GM19193 (cell line): ENCODE results near the gene TSPEAR.

ENCODE experiments used
- POLR2A ChIP-seq: IDR thresholded peaks from 4 replicates; pipeline ENCODE4 v1.6.1; 2011; ENCODE audit not compliant: insufficient read depth, insufficient read length; ENCODE audit errors: extremely low read depth

TSPEAR gene

DNA sequence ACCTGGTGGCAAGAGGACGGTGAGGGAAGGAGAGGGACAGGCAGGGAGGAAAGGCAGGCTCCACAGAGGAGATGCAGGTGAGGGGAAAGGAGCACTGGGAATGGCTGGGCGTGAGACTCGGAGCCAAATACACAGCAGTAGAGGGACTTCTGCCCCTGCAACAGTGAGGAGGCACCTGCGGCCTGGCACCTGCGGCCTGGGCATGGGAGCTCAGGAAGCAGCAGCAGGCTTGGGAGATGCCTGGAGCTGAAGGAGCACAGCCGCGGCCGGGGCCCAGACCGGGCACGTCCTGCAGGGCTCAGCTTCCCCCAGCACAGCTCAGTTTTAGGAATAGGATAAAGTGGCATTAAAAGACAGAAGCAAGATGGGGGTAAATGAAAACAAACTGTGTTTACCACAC is 20.9 kb upstream of the TSPEAR start:
- no peak for TF ChIP-seq POLR2A

DNA sequence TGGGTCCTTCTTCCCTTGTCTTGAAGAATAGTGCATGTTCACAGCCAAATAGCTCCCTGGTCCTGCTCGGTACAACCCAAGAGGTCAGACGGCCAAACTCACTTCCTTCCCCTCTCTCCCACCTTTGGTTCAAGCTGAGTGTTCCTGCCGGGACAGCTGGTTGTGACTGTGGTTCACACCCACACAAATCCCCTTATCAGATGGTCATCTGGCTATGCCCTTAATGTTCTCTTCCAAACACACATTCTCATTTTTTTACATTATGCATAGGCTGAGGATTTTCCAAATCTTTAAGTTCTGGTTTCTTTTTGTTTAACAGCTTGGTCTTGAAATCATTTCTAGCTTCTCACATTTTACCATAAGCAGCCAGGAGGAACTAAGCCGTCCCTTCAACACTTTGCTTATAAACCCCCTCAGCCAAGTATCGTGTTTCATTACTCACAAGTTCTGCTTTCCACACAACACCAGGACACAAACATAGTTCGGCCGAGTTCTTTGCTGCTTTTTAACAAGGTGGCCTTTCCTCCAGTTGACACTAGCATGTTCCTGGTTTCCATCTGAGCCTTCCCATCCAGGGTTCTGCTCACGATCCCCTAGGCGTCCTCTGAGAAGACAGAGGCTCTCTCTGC is 19.7 kb upstream of the TSPEAR start:
- no peak for TF ChIP-seq POLR2A

DNA sequence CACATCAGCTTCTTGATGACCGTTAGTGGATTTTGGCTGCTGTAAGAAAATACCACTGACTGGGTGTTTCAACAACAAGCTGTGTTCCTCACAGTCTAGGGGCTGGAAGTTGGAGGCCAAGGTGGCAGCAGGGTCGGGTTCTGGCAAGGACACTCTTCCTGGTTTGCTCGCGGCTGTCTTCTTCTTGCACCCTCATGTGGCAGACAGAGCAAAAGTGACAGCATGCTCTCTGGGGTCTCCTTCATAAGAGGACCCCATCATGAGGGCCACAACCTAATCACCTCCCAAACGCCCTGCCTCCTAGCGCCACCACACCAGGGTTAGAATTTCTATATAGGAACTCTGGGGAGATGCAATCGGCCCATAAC is 18.6 kb upstream of the TSPEAR start:
- no peak for TF ChIP-seq POLR2A

DNA sequence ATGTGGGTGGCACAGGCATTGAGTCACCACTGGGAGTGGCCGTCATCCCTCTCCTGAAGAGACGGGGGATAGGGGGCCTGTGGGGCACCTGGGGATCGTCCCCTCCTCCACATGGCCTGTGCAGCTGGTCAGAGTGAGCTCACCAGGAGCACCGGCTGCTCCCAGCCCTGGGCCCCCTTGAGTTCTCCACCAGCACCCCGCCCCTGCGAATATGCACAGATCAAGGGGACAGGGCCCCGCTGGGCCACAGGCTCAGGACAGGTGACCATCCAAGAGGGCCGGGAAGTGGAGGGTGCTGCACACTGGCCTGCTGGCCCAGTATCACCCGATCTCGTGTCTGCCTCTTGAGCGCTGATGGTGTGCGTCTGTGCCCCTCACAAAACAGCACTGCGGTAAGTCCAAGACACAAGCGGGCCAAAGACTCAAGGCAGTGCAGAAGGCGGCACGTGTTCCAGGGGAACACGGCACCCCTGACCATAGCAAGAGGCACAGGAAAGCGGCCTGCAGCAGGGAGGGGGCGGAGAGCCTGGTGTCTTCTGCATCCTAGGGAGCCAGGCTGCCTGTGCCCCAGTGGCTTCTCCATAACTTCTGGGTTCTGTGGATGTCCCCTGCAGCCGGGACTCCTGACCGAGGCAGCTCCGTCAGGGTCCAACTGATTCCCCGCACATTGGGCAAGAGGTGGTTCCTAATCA is 18.1 kb upstream of the TSPEAR start:
- no peak for TF ChIP-seq POLR2A

DNA sequence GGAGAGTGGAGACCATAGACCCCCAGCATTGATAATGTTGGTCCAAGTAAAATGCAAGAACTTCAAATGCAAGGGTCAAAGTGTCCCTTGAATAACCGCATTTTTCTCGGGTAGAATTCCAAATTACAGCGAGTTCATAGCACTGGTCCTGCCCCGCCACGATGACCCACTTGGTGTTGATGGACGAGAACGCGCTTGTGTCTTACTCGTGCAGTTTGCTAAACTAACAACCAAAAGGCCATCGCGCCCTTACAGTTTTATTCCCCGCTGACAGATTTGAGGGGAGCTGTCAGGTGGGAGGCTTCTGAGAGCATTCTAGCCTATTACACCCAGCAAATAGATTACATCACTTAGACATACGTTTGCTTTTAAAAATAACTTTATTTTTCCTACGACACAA is 17.3 kb upstream of the TSPEAR start:
- no peak for TF ChIP-seq POLR2A

DNA sequence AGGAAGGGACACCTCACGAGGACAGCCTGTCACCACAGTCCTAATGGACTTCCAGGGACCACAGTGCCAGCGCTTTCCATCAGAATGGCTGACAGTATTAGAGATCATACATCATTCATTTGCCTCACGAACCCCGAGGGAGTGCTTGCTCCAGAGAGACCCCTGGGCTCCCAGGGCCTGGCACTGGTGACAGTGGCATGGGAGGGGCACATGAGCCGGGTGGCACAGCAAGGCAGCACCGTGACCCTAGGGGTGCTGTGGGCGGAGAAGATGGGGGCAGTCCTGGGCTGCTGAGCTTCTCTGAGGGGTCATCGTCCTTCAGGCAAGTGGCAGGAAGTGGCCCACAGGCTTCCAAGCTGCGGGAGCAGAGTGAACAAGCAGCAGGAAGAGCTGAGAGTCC is 16.4 kb upstream of the TSPEAR start:
- no peak for TF ChIP-seq POLR2A

DNA sequence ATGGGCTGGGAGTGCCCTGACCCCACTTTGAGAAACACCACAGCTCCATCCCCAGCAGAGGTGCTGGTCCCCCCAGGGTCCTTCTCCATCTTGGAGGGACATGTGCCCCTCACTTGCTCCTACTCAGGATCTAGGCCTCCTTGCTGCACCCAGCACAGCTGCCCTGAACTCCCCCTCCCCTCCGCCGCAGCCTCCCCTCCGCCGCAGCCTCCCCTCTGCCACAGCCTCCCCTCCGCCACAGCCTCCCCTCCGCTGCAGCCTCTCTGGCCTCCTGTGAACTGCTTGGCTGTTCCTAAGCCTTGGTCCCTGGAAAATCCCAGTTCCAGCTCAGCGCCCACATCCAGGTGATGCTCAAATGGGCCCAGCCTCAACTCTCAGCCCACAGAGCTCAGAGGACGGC is 15.9 kb upstream of the TSPEAR start:
- TF ChIP-seq POLR2A: no peak

DNA sequence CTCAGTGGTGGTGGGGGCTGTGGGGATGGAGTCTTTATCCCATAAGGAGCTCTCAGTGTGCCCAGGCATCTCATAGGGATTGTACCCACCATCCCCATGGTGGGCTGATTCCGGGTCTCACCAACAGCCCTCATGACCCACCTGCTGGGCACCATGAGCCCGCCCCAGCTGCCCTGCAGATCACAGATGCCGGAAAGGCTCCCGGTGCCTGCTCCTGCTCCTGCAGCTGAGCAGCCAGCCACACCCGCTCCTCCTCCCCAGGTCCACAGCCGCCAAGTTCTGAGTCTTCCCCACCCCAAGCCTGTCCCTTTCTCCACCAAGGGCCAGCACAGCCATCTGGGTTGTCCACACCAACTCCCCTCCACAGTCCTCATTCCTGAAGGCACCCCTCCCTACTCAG is 15.5 kb upstream of the TSPEAR start:
- TF ChIP-seq POLR2A: no peak

DNA sequence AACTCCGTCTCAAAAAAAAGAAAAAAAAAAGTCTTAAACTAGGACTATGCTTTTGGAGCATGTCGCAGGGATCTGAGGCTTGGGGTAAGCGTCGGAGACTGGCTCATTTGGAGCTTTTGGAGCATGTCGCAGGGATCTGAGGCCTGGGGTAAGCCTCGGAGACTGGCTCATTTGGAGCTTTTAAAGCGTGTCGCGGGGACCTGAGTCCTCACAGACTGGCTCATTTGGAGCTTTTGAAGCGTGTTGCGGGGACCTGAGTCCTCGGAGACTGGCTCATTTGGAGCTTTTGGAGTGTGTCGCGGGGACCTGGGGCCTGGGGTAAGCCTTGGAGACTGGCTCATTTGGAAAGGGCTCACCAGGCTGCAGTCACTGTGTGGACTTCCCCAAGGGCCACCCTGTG is 13.6 kb upstream of the TSPEAR start:
- no peak for TF ChIP-seq POLR2A

DNA sequence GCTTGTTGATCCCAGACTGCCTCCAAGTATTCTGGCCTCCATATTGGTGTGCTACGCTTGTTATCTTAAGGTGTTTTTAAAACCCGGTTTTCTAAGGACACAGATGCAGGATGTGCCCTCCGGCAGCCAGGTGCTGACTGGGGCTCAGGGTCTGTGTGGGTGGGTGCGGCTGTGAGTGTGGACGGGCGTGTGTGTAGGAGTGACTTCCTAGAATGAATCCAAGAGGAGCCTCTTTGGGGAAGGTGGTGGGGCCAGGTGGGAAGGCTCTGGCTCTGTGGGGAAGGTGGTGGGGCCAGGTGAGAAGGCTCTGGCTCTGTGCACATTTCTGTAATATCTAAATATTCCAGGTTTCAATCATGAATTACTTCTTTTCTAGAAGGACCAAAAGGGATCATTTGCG is 12.8 kb upstream of the TSPEAR start:
- no peak for TF ChIP-seq POLR2A

DNA sequence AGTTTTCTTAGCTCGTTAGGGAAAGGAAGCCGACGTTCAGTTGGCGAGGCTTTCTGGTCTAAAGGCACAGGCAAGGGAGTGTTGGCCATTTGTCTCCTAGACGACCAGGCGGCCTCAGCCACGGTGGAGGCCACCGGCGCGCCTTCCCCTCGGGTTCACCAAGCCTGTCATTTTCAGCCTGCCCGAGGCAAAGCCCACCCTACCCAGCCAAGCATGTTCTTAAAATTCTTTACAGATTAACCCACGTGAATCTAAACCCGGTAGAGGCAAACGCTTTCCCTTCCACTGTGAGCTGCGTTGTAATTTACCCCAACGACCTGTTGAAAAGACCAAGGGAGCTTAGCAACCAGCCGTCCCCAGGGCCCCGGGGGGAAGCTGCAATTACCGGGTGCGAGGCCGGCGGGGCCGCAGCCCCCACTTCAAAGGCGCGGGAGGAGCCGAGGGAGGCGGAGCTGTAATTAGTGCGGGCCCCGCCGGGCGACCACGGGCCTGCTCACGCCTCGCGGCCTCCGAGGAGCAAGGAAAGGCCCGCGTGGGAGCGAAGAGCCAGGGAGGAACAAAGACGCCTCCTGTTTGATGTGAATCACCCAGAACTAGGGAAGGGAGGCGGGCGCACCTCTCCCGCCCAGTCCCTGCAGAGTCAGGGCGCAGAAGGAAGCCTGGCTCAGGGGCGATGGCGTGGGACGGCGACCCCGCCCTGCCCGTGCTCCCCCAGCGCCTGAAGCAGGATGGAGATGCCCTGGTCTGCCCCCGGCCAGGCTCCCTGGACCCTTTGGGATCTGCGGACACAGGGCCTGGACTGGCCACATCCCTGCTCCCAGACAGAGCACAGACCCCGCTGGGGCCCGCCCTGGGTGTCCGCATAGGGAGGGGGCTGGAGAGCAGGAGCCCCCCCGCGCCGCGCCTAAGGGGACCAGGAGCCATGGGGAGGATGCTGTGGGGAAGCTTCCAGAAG is 12.1 kb upstream of the TSPEAR start:
- no peak for TF ChIP-seq POLR2A

DNA sequence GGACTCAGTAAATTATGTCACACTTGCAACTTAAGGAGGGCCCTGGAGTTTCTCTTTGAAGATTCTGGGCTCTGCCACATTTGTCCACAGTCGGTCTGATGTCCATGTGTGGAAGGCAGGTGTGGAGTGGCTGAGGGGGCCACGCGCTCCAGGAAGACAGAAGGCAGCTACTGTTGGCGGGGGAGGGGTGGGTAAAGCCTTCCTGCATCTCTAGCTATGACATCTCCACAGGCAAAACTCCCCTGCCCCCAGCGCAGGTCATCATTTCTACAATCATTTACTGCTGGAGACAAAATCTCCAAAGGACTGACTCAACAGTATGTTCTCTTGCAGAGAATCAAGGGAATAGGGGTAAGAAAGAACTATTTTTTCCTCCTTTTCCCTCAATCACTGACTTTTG is 11.4 kb upstream of the TSPEAR start:
- no peak for TF ChIP-seq POLR2A

DNA sequence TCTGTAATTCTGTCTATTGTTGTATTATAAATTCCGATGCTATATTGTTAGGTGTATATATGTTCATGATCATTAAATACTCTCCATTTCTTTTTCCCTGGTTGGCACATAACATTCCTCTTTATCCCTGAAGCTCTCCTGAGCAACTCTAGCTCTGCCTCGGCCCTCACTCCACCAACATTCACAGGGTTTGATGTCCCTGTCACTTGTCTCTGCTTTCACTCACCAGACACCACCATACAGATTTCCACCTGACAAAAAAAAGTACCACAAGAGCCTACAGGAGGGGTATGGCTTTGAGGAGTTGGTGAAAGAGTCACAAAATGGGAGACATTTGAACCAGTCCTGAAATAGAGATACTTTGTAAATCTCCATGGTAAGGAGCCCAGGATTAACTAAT is 8.8 kb upstream of the TSPEAR start:
- TF ChIP-seq POLR2A: no peak

DNA sequence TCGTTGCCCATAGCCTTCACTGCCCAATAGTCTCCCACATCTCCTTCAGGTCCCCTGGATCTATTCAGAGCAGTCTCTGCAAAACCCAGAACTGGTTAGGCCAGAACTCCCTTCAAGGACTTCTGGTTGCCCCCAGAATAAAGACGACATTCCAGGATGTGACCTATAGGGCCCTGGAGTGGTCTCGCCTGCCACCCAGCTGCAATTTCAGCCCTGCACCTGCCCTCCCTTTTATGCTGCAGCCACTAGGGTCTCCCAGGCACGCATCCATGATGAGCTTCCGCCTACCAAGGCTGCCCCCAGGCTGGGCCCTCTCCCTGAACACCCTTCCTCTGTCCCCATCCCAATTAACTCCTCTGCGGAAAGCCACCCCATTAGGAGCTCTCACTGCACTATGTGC is 7.2 kb upstream of the TSPEAR start:
- no peak for TF ChIP-seq POLR2A

DNA sequence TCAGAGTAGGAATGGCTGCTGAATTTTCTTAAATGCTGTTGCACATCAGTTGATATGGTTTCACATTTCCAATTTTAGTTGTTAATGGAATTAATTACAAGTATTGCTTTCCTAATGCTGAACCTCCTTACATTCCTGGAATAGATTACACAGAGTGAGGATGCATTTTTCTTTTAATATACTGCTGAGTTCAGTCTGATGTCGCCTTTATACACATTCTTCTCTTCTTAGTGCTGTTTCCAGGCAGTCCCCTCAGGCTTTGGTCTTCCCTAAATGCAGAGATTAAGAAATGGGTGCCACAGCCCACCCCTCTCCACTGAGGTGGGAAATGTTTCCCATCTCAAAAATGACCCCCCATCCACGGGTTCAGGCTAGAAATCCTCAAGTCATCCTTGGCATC is 6.7 kb upstream of the TSPEAR start:
- TF ChIP-seq POLR2A: no peak

DNA sequence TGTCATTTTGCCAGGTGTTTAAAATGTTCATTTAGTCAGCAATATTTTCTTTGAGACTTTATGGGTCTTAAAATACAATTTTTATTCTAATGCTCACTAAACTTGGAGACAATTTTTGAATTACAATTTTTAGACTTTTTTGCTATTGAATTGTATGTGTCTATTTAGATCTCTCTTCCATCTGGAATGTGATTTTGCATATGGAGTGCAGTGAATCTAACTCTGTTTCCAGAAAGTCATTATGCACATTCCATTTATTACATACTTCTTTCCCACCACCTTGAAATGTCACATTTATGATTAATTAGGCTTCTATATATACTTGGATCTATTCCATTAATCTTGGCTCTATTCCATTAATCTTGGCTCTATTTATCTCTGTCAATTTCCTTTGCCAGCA is 5.6 kb upstream of the TSPEAR start:
- no peak for TF ChIP-seq POLR2A
